Esophagus (tissue), 2 donors: ENCODE results near the gene SLC30A7. TPM values are rescaled to one million over a fixed set of nuclear protein-coding genes. Genes with fewer than 3 reads are reported as not detected.

Experiments
- H3K27ac ChIP-seq, 2 donors: one replicate each; pipeline ENCODE4 v1.5.1; 2013; ENCODE audit warnings: low read depth in 2 of 2, mild to moderate bottlenecking in 2 of 2, inconsistent platforms in 1 of 2, low read length in 1 of 2, moderate library complexity in 1 of 2
- H3K27me3 ChIP-seq, 2 donors: one replicate each; pipeline ENCODE4 v1.6.1; 2013; ENCODE audit warnings: low read length in 2 of 2, control low read depth in 1 of 2, mild to moderate bottlenecking in 1 of 2; ENCODE audit not compliant: insufficient read depth in 2 of 2, control insufficient read depth in 1 of 2
- H3K36me3 ChIP-seq, 2 donors: one replicate each; pipeline ENCODE4 v1.6.1; 2013; ENCODE audit warnings: low read length in 1 of 2; ENCODE audit not compliant: control insufficient read depth in 2 of 2, insufficient read depth in 2 of 2
- H3K4me1 ChIP-seq, 2 donors: one replicate each; pipeline ENCODE4 v1.6.1; 2013; ENCODE audit warnings: low read length in 1 of 2; ENCODE audit not compliant: control insufficient read depth in 2 of 2, insufficient read depth in 2 of 2
- H3K4me3 ChIP-seq, 2 donors: one replicate each; pipeline ENCODE4 v1.5.1; 2013; ENCODE audit warnings: low read length in 2 of 2, mild to moderate bottlenecking in 2 of 2, low read depth in 1 of 2, moderate library complexity in 1 of 2
- H3K9me3 ChIP-seq, 2 donors: one replicate each; pipeline ENCODE4 v1.6.1; 2013; ENCODE audit warnings: mild to moderate bottlenecking in 2 of 2, low read depth in 1 of 2, low read length in 1 of 2, moderate library complexity in 1 of 2; ENCODE audit not compliant: control insufficient read depth in 2 of 2, insufficient read depth in 1 of 2
- WGBS, 2 donors: extraction: QIAGEN DNeasy Blood & Tissue Kit; methylation state at CpG; one replicate each; pipeline ENCODE4 v1.1.7; 2013; 5-methylcytosine and 5-hydroxymethylcytosine counted together
- polyA plus RNA-seq, 2 donors: library from polyadenylated mRNA; stranded (reverse); fragments of 200-250 nt; gene quantifications; one replicate each; pipeline ENCODE4 v1.2.3, GENCODE V29; 2013
- donor health status: healthy with polysubstance abuse.
- donor health status: Bipolar disorder and iron deficiency.

Gene SLC30A7
- polyA plus RNA-seq, 2 donors: 2.2 to 2.8 TPM

DNA sequence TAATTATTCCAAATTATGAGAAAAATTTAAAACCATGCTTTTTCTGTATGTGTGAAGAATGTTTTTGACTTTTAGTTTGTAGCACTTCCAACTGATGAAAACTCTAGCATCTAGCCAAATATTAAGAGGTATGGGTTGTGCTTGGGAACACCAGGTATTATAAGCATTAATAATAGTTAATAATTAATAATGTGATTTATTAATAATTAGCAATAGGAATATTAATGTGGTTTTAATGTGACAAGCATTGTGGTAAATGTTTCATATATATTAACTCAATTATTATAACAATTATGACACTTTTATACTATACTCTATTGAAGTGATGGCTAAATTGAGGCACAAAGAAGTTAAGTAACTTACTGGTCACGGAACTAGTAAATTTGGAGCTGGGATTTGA, 7.9 kb downstream of the SLC30A7 start:
- Histone ChIP-seq H3K27me3 (no peaks in the 10 kb centered on the region), H3K36me3 (peaks cover 3 to 4% of the 10 kb centered on the region in 2 donors), H3K9me3 (no peaks in the 10 kb centered on the region), H3K27ac (no peak overlapping the region), H3K4me3 (no peak overlapping the region), H3K4me1 (no peaks in the 10 kb centered on the region)
- WGBS, 2 donors: 97 to 99% methylated on average over 1 of the region's 1 CpG

DNA sequence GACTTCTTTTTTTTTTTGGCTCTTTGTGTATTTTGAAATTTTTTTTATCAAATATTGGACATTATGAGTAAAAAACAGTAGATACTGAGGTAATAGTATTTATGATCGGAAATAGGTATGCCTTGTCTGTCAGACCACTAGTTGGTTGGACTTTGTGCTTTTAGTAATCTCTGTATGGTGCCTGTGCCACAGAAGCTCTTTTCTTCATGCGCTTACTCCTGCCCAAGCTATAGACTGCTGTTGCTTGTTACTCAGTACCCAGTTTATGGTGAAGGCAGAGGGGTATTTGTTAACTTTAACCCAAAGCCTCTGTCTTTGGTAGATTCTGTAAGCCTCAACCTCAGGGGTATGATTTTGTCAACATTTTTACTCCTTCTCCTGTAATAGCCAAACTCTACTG, 8.6 kb downstream of the SLC30A7 start:
- no peak overlapping the region for H3K27ac ChIP-seq
- H3K4me3 ChIP-seq: no peak overlapping the region
- peaks cover 3 to 4% of the 10 kb centered on the region in 2 donors for H3K36me3 ChIP-seq
- H3K4me1 ChIP-seq: no peaks in the 10 kb centered on the region
- H3K27me3 ChIP-seq: no peaks in the 10 kb centered on the region
- WGBS, 2 donors: 96 to 97% methylated on average over 2 of the region's 2 CpGs
- H3K9me3 ChIP-seq: no peaks in the 10 kb centered on the region

- Histone ChIP-seq H3K27ac (no peak overlapping the region), H3K4me3 (no peak overlapping the region), H3K9me3 (no peaks in the 10 kb centered on the region), H3K4me1 (no peaks in the 10 kb centered on the region), H3K36me3 (peaks cover 0 to 4% of the 10 kb centered on the region in 2 donors), H3K27me3 (no peaks in the 10 kb centered on the region)
- WGBS, 2 donors: 95 to 98% methylated on average over 3 of the region's 3 CpGs
Measured at GRCh38 chr1:100905181-100905580, 9.3 kb downstream of the SLC30A7 start.

GRCh38 chr1:100907887-100908286, 12.0 kb downstream of the SLC30A7 start:
- Histone ChIP-seq H3K27me3 (no peaks in the 10 kb centered on the region), H3K9me3 (no peaks in the 10 kb centered on the region), H3K4me3 (no peak overlapping the region), H3K4me1 (no peaks in the 10 kb centered on the region), H3K27ac (no peak overlapping the region), H3K36me3 (peaks cover 0 to 4% of the 10 kb centered on the region in 2 donors)
- 88 to 97% methylated on average over 1 of the region's 1 CpG for WGBS, 2 donors

DNA sequence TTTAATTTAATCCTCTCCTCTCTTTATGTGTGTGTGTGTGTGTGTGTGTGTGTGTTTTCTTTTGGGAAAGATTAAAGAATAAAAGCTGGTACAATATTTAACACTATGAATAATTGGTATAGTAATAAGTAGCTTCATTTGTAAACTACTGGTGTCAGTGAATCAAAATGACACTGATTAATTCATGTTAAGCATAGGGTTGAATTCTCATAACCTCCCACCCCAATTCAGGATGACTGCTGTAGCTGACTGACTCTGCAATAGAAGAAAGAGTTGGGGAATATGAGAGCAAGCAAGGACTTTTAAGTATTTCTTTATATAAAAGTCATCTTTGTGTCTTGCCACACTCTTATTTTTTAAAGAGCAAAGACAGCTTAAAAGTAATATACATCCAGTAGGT, 13.1 kb downstream of the SLC30A7 start:
- Histone ChIP-seq H3K9me3 (no peaks in the 10 kb centered on the region), H3K4me3 (no peak overlapping the region), H3K4me1 (no peaks in the 10 kb centered on the region), H3K27ac (no peak overlapping the region), H3K36me3 (peaks cover 0 to 6% of the 10 kb centered on the region in 2 donors), H3K27me3 (no peaks in the 10 kb centered on the region)

GRCh38 chr1:100912019-100912418, 16.1 kb downstream of the SLC30A7 start:
- Histone ChIP-seq H3K9me3 (no peaks in the 10 kb centered on the region), H3K4me1 (no peaks in the 10 kb centered on the region), H3K36me3 (peaks cover 0 to 2% of the 10 kb centered on the region in 2 donors), H3K27ac (no peak overlapping the region), H3K27me3 (no peaks in the 10 kb centered on the region), H3K4me3 (no peak overlapping the region)

GRCh38 chr1:100921110-100921706, 25.3 kb downstream of the SLC30A7 start:
- Histone ChIP-seq H3K27me3 (no peaks in the 10 kb centered on the region), H3K9me3 (no peaks in the 10 kb centered on the region), H3K4me1 (no peaks in the 10 kb centered on the region), H3K36me3 (peaks cover 0 to 4% of the 10 kb centered on the region in 2 donors), H3K4me3 (no peak overlapping the region), H3K27ac (no peak overlapping the region)
- 39 to 40% methylated on average over 3 of the region's 3 CpGs for WGBS, 2 donors

GRCh38 chr1:100924212-100924611, 28.3 kb downstream of the SLC30A7 start:
- no peaks in the 10 kb centered on the region for H3K9me3 ChIP-seq
- H3K4me1 ChIP-seq: no peaks in the 10 kb centered on the region
- no peaks in the 10 kb centered on the region for H3K36me3 ChIP-seq
- no peaks in the 10 kb centered on the region for H3K27me3 ChIP-seq
- no peak overlapping the region for H3K4me3 ChIP-seq
- no peak overlapping the region for H3K27ac ChIP-seq

GRCh38 chr1:100924991-100925390, 29.1 kb downstream of the SLC30A7 start:
- Histone ChIP-seq H3K27ac (no peak overlapping the region), H3K4me3 (no peak overlapping the region), H3K27me3 (no peaks in the 10 kb centered on the region), H3K9me3 (no peaks in the 10 kb centered on the region), H3K36me3 (no peaks in the 10 kb centered on the region), H3K4me1 (no peaks in the 10 kb centered on the region)
- WGBS, 2 donors: 81 to 88% methylated on average over 2 of the region's 2 CpGs

GRCh38 chr1:100926240-100926639, 30.4 kb downstream of the SLC30A7 start:
- Histone ChIP-seq H3K27ac (no peak overlapping the region), H3K9me3 (no peaks in the 10 kb centered on the region), H3K27me3 (no peaks in the 10 kb centered on the region), H3K4me1 (no peaks in the 10 kb centered on the region), H3K36me3 (no peaks in the 10 kb centered on the region), H3K4me3 (no peak overlapping the region)
- 98 to 100% methylated on average over 2 of the region's 2 CpGs for WGBS, 2 donors
